Measurements from ENCODE around the gene EMILIN2.
"Not testable (repeated sequence)": the region's sequence is repeated elsewhere in the genome, so short reads cannot be mapped to it uniquely, and the experiment has no call there.

Gene EMILIN2

DNA sequence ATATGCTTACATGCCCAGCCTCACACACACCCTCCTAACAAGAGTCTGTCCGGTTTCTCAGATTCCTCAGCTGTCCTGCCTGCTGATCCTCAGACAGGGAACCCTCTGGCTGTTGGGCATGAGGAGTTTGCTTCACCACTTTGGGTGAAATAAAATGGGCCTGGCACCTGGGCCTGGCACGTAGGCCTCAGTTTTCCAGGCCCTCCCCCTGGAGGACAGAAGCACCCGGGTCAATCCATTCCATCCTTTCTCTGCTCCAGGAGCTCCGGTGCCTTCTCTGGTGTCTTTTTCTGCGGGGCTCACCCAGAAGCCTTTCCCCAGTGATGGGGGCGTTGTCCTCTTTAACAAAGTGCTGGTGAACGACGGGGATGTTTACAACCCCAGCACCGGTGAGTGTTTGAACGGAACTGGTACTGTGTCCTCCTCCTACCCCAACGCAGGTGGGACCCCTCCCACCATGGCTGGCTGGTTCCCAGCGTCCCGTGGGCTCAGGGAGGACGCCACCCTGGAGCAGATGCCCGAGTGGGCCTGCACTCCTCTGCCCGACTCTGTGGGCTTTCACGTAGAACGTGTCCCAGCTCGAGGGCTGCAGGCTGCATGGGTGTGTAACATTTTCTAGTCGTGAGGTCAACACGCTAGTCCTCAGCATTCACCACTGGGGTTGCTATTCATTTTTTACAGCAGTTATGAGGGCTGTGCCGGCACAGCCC is 62.8 kb downstream of the EMILIN2 start:
- Mint-ChIP-seq H3K36me3 (peaks cover 65% of the 10 kb centered on the region), H3K4me3 (no peak overlapping the region), H3K27ac (peak overlapping the region; percentile 79), H3K4me1 (peaks cover 22% of the 10 kb centered on the region), H3K9me3 (no peaks in the 10 kb centered on the region)
- no peak for DNase-seq (ENCODE audit: low spot score in 2 of 2)
- no peak for ATAC-seq

DNA sequence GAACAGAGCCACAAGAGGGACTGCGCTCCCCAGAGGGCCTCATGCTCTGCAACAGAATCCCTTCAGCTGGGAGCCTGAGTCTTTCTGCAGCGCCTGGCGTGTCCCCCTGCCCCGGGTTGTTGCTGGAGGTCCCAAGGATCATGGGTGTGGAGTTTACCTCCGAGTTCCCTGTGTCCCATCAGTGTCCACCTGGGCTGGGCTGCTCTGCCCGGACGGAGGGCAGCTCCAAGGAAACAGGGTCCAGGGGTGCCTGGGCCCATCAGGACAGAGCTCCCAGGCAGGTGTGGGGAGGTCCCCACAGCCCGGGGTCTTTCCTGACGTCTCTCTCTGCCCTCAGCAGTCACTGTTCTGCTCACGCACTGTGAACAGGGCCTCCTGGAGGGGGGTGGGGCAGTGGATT is 63.5 kb downstream of the EMILIN2 start:
- no peak overlapping the region for H3K4me3 Mint-ChIP-seq
- DNase-seq (ENCODE audit: low spot score in 2 of 2) (no peak), ATAC-seq (no peak)
- peak overlapping the region; percentile 32 for H3K27ac Mint-ChIP-seq
- H3K4me1 Mint-ChIP-seq = peaks cover 22% of the 10 kb centered on the region
- no peaks in the 10 kb centered on the region for H3K9me3 Mint-ChIP-seq
- H3K36me3 Mint-ChIP-seq = peaks cover 72% of the 10 kb centered on the region

- peaks cover 22% of the 10 kb centered on the region for H3K4me1 Mint-ChIP-seq
- H3K9me3 Mint-ChIP-seq = no peaks in the 10 kb centered on the region
- peak overlapping the region; percentile 32 for H3K27ac Mint-ChIP-seq
- peaks cover 72% of the 10 kb centered on the region for H3K36me3 Mint-ChIP-seq
- ATAC-seq (no peak), DNase-seq (ENCODE audit: low spot score in 2 of 2) (no peak)
- no peak overlapping the region for H3K4me3 Mint-ChIP-seq
Measured at GRCh38 chr18:2910751-2911425, 64.1 kb downstream of the EMILIN2 start.

- Mint-ChIP-seq H3K4me1 (peaks cover 26% of the 10 kb centered on the region), H3K36me3 (peaks cover 78% of the 10 kb centered on the region), H3K4me3 (no peak overlapping the region), H3K27ac (peak overlapping the region; percentile 32), H3K9me3 (no peaks in the 10 kb centered on the region)
- DNase-seq (ENCODE audit: low spot score in 2 of 2) (no peak), ATAC-seq (no peak)
Measured at GRCh38 chr18:2911533-2911932, 64.7 kb downstream of the EMILIN2 start.

- Mint-ChIP-seq H3K4me3 (no peak overlapping the region), H3K36me3 (peaks cover 89% of the 10 kb centered on the region), H3K4me1 (peaks cover 28% of the 10 kb centered on the region), H3K27ac (peak overlapping the region; percentile 64), H3K9me3 (no peaks in the 10 kb centered on the region)
- DNase-seq (ENCODE audit: low spot score in 2 of 2) = no peak
- no peak for ATAC-seq
Measured at GRCh38 chr18:2912357-2913299, 65.8 kb downstream of the EMILIN2 start.

GRCh38 chr18:2913398-2914005 is 66.7 kb downstream of the EMILIN2 start:
- Mint-ChIP-seq H3K27ac (peak overlapping the region; percentile 64), H3K4me3 (no peak overlapping the region), H3K36me3 (peaks cover 96% of the 10 kb centered on the region), H3K4me1 (peaks cover 20% of the 10 kb centered on the region), H3K9me3 (no peaks in the 10 kb centered on the region)
- no peak for DNase-seq (ENCODE audit: low spot score in 2 of 2)
- peak; percentile 6 for ATAC-seq

DNA sequence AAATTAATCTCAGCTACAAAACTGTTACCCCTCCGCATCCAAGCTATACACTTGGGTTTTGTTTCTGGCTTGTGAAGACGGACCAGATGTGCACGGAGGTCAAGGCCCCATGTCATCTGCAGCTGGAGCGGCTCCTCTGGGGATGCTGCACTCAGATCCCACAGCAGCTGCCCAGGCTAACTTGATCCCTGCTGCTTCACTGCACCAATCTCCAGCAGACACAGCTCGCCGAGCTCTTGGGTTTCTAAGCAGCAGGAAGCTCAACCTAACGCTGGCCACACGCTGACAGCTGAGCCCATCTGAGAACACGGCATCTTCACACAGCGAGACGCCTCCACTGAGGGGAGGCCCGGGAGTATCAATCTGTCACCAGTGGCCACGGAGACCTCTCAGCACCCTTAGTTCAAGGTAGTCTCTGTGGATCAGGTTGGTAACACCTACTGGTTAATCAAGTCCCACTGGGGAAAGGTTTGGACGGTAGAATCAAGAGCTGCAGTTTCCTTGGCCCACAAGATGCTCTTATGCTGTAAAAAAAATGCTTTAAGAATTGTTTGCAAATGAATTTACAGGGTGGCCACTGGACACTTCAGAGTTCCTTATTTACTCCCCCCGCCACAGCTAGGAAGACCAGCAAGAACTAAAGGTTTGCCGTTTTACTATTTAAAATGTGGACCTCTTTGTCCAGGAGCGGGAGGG is 67.5 kb downstream of the EMILIN2 start:
- Mint-ChIP-seq H3K9me3 (no peaks in the 10 kb centered on the region), H3K36me3 (peaks cover 96% of the 10 kb centered on the region), H3K4me1 (peaks cover 17% of the 10 kb centered on the region), H3K4me3 (no peak overlapping the region), H3K27ac (peak overlapping the region; percentile 64)
- ATAC-seq = no peak
- no peak for DNase-seq (ENCODE audit: low spot score in 2 of 2)

DNA sequence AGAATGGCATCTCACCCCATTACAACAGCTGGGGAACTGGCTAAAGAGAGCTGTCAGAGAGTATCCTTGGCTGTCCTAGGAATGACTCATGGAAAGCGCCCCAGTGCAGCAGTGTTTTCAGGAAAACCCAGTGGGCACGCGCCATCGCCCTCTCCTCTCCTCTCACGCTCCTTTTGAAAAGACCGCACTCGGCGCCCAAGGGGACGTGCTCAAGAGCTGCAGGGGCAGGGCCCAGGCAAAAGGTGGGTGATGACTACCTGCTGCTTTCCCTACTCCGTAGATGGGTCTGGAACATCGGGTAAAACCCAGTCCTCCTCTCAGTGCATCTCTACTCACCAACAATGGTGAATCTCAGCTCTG is 68.1 kb downstream of the EMILIN2 start:
- no peak for DNase-seq (ENCODE audit: low spot score in 2 of 2)
- H3K36me3 Mint-ChIP-seq = peaks cover 96% of the 10 kb centered on the region
- no peak for ATAC-seq
- H3K27ac Mint-ChIP-seq = peak overlapping the region; percentile 12
- H3K4me3 Mint-ChIP-seq = no peak overlapping the region
- peaks cover 17% of the 10 kb centered on the region for H3K4me1 Mint-ChIP-seq
- no peaks in the 10 kb centered on the region for H3K9me3 Mint-ChIP-seq

GRCh38 chr18:2915486-2915885 is 68.7 kb downstream of the EMILIN2 start:
- not testable (repeated sequence) for ATAC-seq; DNase-seq (ENCODE audit: low spot score in 2 of 2); H3K9me3 Mint-ChIP-seq; H3K4me3 Mint-ChIP-seq
- Mint-ChIP-seq H3K36me3 (peaks cover 96% of the 10 kb centered on the region), H3K27ac (peak overlapping the region; percentile 93), H3K4me1 (peaks cover 17% of the 10 kb centered on the region)

- Mint-ChIP-seq H3K9me3 (no peaks in the 10 kb centered on the region), H3K36me3 (peaks cover 96% of the 10 kb centered on the region), H3K27ac (peak overlapping the region; percentile 93), H3K4me1 (peaks cover 17% of the 10 kb centered on the region), H3K4me3 (no peak overlapping the region)
- DNase-seq (ENCODE audit: low spot score in 2 of 2) = no peak
- ATAC-seq = no peak
Measured at GRCh38 chr18:2916184-2916583, 69.4 kb downstream of the EMILIN2 start.

DNA sequence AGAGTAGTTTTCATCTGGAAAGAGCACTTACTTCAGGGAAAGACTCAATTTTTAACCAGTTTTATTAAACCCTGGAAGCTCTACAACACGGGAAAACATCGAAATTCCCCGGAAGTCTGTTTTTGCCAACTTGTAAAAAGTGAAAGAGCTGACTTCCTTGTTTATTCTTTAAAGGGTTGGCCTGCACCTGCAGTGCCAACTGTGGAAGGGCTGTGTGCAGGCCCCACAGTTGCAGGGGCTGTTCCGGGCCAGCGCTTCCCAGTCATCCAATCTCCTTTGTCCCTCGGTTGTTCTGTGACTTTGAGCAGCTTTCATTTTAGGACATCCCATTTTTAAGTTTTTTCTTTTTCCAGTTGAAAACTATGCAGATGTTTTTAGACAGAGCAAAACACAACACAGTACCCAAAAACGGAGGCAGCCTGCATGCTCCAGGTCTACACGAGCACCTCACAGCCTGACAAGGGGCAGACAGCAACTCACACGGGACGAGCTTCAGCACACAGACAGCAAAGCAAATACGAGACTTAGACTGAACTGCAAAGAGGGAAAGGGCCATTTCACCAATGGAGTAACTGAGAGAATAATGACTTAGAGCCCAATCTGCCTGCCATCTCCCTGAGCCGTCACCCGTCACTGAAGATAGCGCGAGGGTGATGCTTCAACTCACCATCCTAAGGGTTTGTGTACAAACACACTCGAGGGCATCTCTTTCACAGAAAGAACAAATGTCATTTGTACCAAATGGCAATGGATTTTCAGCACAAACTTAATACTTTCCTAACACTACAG is 70.6 kb downstream of the EMILIN2 start:
- DNase-seq (ENCODE audit: low spot score in 2 of 2) = no peak
- Mint-ChIP-seq H3K4me3 (no peak overlapping the region), H3K9me3 (no peaks in the 10 kb centered on the region), H3K36me3 (peaks cover 99% of the 10 kb centered on the region), H3K4me1 (peaks cover 15% of the 10 kb centered on the region), H3K27ac (peak overlapping the region; percentile 93)
- no peak for ATAC-seq

DNA sequence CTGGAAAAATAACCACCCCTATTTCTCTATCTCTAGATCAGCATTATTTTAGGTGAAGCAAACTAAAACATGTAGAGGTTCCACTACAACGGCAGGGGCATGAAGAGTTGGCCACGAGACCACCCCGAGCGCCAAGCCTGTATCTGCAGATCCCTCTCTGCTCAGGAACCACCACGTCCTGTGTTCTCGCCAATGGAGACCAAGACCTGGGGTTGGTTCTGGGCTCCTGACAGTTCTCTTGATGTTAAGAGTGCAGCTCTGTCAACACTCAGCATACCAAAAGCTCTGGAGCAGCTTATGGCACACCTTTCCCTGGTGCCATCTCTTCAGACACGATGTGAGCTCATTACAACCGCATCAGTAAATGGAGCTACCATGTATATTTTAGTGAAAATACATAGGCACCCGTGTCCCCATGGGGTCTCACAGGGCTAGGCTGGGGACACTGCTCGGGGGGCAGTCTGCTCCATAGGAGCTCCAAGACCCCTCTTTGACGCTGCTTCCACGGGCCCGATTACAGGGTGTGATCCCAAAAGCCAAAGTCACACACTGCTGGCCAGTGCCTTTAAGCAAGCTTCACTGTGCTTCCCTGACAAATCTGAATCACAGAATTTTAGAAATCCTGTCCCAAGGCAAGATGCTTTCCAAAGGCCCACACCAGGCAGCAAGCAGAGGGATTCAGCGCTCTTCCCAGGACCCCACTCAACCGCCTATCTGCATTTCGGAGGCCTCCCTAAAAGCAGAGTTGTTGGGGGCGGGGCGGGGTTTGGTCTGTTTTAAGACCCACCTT is 72.2 kb downstream of the EMILIN2 start:
- H3K27ac Mint-ChIP-seq = peak overlapping the region; percentile 83
- DNase-seq (ENCODE audit: low spot score in 2 of 2) (no peak), ATAC-seq (no peak)
- H3K9me3 Mint-ChIP-seq = no peaks in the 10 kb centered on the region
- H3K36me3 Mint-ChIP-seq = peaks cover 99% of the 10 kb centered on the region
- H3K4me3 Mint-ChIP-seq = no peak overlapping the region
- H3K4me1 Mint-ChIP-seq = peaks cover 13% of the 10 kb centered on the region

DNA sequence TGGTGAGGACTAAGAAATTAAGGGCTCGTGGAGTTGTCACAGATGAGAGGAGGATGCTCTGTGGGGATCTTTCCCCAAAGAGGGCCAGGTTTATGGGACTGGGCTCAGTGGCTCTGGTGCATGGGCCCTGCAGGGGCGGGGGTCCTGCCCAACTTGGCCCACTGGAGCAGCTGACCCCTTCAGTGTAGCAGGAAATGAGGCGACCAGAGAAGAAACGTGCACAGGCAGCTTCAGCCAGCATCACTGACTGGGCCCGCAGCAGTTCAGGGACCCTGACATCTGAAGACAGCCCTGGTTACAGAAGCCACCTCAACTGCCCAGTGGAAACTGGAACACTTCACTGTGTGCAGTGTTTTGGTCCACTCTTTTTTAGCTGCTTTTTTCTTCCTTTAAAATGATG is 72.8 kb downstream of the EMILIN2 start:
- ATAC-seq (no peak), DNase-seq (ENCODE audit: low spot score in 2 of 2) (no peak)
- H3K4me1 Mint-ChIP-seq = peaks cover 13% of the 10 kb centered on the region
- no peak overlapping the region for H3K4me3 Mint-ChIP-seq
- no peaks in the 10 kb centered on the region for H3K9me3 Mint-ChIP-seq
- peak overlapping the region; percentile 83 for H3K27ac Mint-ChIP-seq
- H3K36me3 Mint-ChIP-seq = peaks cover 100% of the 10 kb centered on the region

Data from stimulated activated effector memory CD8-positive, alpha-beta T cell treated with anti-CD3 and anti-CD28 coated beads, Interleukin-12 subunit alpha, Interleukin-12 subunit beta, amount 100 ng/mL, for 72 hours (primary cell).